ENCODE measurements around the gene KCNAB2.

DNA sequence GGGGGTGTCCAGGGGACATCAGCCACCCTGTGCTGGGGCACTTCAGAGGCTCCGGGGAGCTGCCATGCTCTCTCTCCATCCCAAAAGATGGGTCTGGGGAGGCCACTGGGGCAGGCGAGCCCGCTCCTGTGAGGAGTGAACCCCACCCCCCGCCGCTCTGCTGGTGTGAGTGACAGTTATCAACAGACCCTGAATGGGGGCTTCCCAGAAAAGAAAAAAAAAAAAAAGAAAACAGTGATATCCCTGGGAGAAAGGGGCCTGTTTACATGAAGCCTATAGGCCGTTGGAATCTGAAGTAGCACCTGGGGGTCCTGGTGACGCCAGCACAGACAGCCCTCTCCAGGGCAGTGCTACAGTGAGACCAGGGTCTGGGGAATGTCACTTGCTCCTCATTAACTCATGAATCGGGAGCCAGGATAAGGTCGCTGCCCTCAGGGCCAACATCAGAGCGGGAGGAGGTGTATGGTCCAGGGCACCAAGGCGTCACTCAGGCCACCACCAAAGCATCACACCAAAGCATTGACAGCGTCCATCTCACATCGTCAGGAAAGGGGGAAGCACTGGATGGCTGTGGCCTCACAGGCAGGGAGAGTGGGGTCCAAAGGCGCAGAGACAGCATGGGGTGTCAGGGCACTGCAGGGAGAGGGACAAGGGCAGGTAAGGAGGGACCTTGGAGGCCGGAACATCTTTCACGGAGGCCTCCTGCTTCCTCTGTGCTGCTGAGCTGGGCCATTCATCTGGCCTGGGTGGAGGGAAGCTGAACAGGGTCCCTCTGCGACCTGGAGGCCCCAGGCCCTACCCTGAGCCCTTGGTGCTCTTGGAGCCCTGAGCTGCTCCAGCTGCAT lies 45.0 kb upstream of the KCNAB2 start:
- no peak for TF ChIP-seq YY1 (IDR thresholded peaks at IDR 0.05; ENCODE audit: insufficient read depth, insufficient read length)
- TF ChIP-seq SUZ12 (IDR thresholded peaks at IDR 0.05; ENCODE audit: extremely low read depth, insufficient read depth, insufficient read length): no peak
- TF ChIP-seq ZNF274 (IDR thresholded peaks at IDR 0.05; ENCODE audit: low read depth, low read length): no peak
